ENCODE results near the gene PODNL1. TPM values are rescaled to one million over a fixed set of nuclear protein-coding genes. Genes with fewer than 3 reads are reported as not detected.

The PODNL1 gene
- total RNA-seq, 4 donors from 2014 or later, result 9.4 to 45.7 (median 20.7) TPM

DNA sequence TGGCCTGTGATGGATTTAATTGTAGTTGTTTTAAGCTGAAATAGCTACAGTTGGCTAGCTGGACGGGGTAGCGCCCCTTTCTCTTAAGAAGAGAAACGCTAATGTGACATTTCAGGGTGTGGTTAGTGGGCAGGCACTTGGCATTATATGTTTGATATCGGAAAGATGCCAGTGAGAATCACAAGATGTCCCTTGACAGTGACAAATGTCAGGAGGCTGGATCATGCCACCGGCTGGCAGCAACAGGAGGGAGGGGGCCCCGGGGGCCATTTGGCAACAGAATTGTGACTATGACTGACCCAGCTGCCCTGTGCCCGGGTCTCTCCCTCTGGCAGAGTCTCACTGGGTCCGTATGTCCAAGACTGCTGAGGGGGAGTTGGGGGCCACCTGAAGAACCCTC, 18.8 kb upstream of the PODNL1 start:
- no peak for TF ChIP-seq POLR2A (IDR thresholded peaks at IDR 0.05)
- no peak for TF ChIP-seq EP300 (IDR thresholded peaks at IDR 0.05)
- TF ChIP-seq, protein P1, sequence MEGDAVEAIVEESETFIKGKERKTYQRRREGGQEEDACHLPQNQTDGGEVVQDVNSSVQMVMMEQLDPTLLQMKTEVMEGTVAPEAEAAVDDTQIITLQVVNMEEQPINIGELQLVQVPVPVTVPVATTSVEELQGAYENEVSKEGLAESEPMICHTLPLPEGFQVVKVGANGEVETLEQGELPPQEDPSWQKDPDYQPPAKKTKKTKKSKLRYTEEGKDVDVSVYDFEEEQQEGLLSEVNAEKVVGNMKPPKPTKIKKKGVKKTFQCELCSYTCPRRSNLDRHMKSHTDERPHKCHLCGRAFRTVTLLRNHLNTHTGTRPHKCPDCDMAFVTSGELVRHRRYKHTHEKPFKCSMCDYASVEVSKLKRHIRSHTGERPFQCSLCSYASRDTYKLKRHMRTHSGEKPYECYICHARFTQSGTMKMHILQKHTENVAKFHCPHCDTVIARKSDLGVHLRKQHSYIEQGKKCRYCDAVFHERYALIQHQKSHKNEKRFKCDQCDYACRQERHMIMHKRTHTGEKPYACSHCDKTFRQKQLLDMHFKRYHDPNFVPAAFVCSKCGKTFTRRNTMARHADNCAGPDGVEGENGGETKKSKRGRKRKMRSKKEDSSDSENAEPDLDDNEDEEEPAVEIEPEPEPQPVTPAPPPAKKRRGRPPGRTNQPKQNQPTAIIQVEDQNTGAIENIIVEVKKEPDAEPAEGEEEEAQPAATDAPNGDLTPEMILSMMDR (IDR thresholded peaks at IDR 0.05), result no peak
- Histone ChIP-seq H3K4me1 (peaks cover 0 to 23% (median 12%) of the 10 kb centered on the region in 4 donors), H3K4me3 (no peak overlapping the region), H3K36me3 (peaks cover 2 to 81% (median 15%) of the 10 kb centered on the region in 3 donors), H3K9me3 (no peaks in the 10 kb centered on the region), H3K27ac (no peak overlapping the region), H3K27me3 (no peaks in the 10 kb centered on the region)
- 75 to 77% methylated on average over 7 to 8 of the region's 8 CpGs for WGBS, 2 donors
- DNase-seq (ENCODE audit: low spot score in 2 of 2), result no peak

DNA sequence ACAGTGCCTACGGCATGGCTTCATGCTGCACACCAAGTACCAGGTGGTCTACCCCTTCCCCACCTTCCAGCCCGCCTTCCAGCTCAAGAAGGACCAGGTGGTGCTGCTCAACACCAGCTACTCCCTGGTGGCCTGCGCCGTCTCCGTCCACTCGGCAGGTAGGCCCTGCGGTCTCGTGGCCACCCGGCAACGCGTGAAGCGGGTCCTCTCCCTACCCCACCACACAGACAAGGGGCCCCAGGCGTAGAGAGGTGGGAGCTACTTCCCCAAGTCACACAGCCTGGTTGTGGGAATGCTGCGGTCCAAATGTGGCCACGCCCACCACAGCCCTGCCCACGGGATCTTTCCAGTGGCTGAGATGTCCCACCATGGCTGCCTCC, 18.1 kb upstream of the PODNL1 start:
- H3K4me3 ChIP-seq, result no peak overlapping the region
- DNase-seq (ENCODE audit: low spot score in 2 of 2), result no peak
- peaks cover 2 to 74% (median 15%) of the 10 kb centered on the region in 3 donors for H3K36me3 ChIP-seq
- H3K4me1 ChIP-seq, result peaks cover 0 to 24% (median 12%) of the 10 kb centered on the region in 4 donors
- WGBS, 2 donors, result 91 to 93% methylated on average over 11 to 14 of the region's 16 CpGs
- H3K9me3 ChIP-seq, result no peaks in the 10 kb centered on the region
- no peaks in the 10 kb centered on the region for H3K27me3 ChIP-seq
- H3K27ac ChIP-seq, result no peak overlapping the region
- TF ChIP-seq POLR2A (IDR thresholded peaks at IDR 0.05), result no peak
- TF ChIP-seq, protein P1 (IDR thresholded peaks at IDR 0.05), result no peak
- no peak for TF ChIP-seq EP300 (IDR thresholded peaks at IDR 0.05)

DNA sequence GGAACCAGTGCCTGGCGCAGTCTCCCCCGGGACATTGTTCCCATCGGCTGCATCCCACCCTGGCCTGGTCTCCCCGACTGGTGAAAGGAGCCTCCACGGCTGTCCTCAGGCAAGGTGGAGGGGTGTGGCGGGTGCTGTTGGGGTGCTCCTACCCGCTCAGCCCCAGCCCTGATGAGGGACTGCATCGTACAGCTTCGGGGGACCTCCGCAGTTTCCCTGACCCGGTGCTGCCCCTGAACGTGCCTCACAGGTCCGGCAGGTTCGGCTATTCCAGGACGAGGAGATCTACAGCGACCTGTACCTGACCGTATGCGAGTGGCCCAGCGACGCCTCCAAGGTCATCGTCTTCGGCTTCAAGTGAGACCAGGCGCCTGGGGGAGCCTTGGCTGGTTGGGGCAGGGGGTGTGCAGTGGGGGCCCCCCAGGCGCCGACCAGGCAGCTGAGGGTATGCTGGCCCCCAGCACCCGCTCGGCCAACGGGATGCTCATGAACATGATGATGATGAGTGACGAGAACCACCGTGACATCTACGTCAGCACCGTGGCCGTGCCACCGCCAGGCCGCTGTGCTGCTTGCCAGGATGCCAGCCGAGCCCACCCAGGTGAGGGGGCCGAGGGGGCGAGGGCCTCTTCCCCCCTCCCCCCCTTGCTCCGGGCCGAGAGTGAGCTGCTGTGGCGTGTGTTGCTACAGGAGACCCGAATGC, 17.6 kb upstream of the PODNL1 start:
- Histone ChIP-seq H3K4me1 (peaks cover 0 to 24% (median 12%) of the 10 kb centered on the region in 4 donors), H3K9me3 (no peaks in the 10 kb centered on the region), H3K27me3 (no peaks in the 10 kb centered on the region), H3K4me3 (no peak overlapping the region), H3K27ac (no peak overlapping the region), H3K36me3 (peaks cover 2 to 69% (median 15%) of the 10 kb centered on the region in 3 donors)
- WGBS, 2 donors, result 91 to 96% methylated on average over 15 to 36 of the region's 42 CpGs
- TF ChIP-seq, protein P1 (IDR thresholded peaks at IDR 0.05), result no peak
- TF ChIP-seq POLR2A (IDR thresholded peaks at IDR 0.05) (no peak), EP300 (IDR thresholded peaks at IDR 0.05) (no peak)
- no peak for DNase-seq (ENCODE audit: low spot score in 2 of 2)

DNA sequence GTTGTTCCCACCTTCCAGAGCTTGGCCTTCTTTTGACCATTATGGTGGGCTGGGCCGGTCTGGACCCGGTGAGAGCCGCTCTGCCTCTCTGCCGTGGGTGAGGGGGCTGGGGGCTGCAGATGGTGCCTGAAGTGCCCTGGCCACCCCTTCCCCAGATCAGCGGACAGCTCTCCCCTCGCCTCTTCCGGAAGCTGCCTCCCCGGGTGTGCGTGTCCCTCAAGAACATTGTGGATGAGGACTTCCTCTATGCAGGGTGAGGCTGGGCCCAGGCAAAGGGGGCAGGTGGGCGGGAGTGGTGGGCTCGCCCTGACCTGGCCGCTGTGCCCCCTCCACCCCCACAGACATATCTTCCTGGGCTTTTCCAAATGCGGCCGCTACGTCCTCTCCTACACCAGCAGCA, 16.0 kb upstream of the PODNL1 start:
- H3K36me3 ChIP-seq, result peaks cover 2 to 53% (median 15%) of the 10 kb centered on the region in 3 donors
- no peaks in the 10 kb centered on the region for H3K9me3 ChIP-seq
- no peak overlapping the region for H3K4me3 ChIP-seq
- H3K4me1 ChIP-seq, result peaks cover 0 to 24% (median 12%) of the 10 kb centered on the region in 4 donors
- WGBS, 2 donors, result 93 to 95% methylated on average over 11 to 15 of the region's 15 CpGs
- H3K27ac ChIP-seq, result no peak overlapping the region
- TF ChIP-seq, protein P1 (IDR thresholded peaks at IDR 0.05), result no peak
- TF ChIP-seq EP300 (IDR thresholded peaks at IDR 0.05) (no peak), POLR2A (IDR thresholded peaks at IDR 0.05) (no peak)
- DNase-seq (ENCODE audit: low spot score in 2 of 2), result no peak
- H3K27me3 ChIP-seq, result no peaks in the 10 kb centered on the region

DNA sequence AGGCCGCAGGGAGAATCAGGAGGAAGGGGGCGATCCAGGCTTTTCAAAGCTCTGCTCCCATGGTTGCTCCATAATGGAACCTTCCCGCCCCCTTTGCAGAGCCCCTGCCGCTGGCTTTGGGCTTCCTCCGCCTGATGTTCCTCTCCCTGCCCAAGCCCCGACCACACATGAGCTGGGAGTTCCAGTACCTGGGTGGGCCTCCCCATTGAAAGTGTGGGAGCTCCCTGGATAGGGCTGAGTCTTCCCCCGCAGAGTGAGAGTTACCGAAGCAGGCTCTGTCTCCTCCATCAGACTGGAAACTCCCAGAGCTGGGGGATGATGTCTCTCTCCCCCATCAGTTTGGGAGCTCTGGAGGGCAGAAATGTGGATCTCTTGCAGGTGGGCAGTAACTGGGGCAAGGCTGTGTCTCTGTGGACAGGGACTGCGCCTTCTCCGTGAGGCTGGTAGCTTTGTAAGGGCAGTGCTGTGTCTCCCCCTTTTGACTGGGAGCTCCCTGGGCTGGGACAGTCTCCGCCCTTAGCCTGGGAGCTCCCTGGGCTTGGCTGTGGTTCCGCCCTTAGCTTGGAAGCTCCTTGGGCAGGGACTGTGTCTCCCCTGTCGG, 14.8 kb upstream of the PODNL1 start:
- peaks cover 2 to 41% (median 15%) of the 10 kb centered on the region in 3 donors for H3K36me3 ChIP-seq
- H3K9me3 ChIP-seq, result no peaks in the 10 kb centered on the region
- H3K4me1 ChIP-seq, result peaks cover 0 to 24% (median 12%) of the 10 kb centered on the region in 4 donors
- no peak for DNase-seq (ENCODE audit: low spot score in 2 of 2)
- H3K4me3 ChIP-seq, result peak overlapping the region; percentile 68 to 96 (median 82)
- H3K27ac ChIP-seq, result peak overlapping the region; percentile 58 to 93 (median 88)
- H3K27me3 ChIP-seq, result no peaks in the 10 kb centered on the region
- WGBS, 2 donors, result 0 to 2% methylated on average over 5 to 13 of the region's 13 CpGs
- no peak for TF ChIP-seq EP300 (IDR thresholded peaks at IDR 0.05)
